ENCODE results near the gene TTLL11.

DNA sequence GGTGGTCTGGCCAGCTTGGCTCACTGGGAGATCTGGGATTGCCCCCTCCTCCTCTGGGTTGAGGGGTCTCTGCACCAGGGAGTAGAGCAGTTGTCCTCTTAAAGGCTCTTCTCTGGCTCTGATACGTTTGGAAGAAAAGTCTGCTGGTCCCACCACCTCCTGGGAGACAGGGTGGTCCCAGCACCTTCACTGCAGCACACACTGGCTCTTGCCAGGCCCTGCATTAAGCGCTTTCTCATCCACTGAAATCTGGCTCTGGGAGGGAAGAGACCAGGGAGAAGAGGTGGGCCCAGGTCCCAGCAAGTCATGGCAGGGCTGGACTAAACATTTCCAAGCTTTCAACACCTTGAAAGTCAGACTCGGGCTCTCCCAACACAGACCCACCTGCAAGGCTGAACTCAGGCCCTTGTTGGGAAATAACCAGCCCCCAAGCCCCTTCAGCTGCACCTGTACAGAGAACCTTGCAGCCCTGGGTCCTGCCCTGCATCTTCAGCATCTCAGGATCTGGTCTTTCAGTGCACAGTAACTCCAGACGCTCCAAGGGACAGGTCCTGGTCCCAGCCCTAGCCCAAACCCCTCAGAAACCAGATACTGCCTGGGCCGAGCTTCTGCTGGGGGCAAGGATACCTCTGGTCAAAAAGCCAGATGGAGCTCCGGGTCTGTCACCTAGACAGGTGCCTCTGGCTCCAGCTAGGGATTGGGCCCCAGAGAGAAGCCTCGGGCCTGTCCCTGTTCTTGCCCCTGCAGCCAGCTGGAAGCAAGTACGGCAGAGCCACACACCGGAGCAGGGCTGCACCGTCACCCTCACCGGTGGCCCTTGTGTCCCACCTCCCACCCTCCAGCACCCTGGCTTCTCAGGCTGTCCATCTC is 307.2 kb downstream of the TTLL11 start:
- TF ChIP-seq POLR2A (IDR thresholded peaks at IDR 0.05; ENCODE audit: low read depth, low read length), result no peak
- no peak for TF ChIP-seq POLR2AphosphoS5 (IDR thresholded peaks at IDR 0.05; ENCODE audit: low read depth, low read length)
- TF ChIP-seq TAF1 (IDR thresholded peaks at IDR 0.05; ENCODE audit: low read depth, low read length), result no peak
- no peak for TF ChIP-seq SPI1 (IDR thresholded peaks at IDR 0.05; ENCODE audit: low read depth, low read length)
- no peak for TF ChIP-seq POU2F2 (IDR thresholded peaks at IDR 0.05; ENCODE audit: low read depth, low read length)

All from GM12891 (cell line).